ENCODE measurements around the gene CERCAM.

The CERCAM gene

GRCh38 chr9:128456613-128457061 is 36.0 kb downstream of the CERCAM start:
- Histone ChIP-seq H3K36me3 (ENCODE audit: low read depth) (peaks cover 21% of the 10 kb centered on the region), H3K4me1 (ENCODE audit: insufficient read depth, poor library complexity, severe bottlenecking) (peaks cover 4% of the 10 kb centered on the region), H3K4me3 (ENCODE audit: severe bottlenecking) (peak overlapping the region; percentile 77), H3K9me3 (ENCODE audit: severe bottlenecking) (no peaks in the 10 kb centered on the region), H3K27me3 (ENCODE audit: insufficient read depth, poor library complexity, severe bottlenecking) (no peaks in the 10 kb centered on the region), H3K27ac (ENCODE audit: poor library complexity, severe bottlenecking) (peak overlapping the region; percentile 67)
- ATAC-seq (ENCODE audit: low read depth) (peak; percentile 71), DNase-seq (ENCODE audit: low spot score) (peak; percentile 76)
- TF ChIP-seq, protein P1, sequence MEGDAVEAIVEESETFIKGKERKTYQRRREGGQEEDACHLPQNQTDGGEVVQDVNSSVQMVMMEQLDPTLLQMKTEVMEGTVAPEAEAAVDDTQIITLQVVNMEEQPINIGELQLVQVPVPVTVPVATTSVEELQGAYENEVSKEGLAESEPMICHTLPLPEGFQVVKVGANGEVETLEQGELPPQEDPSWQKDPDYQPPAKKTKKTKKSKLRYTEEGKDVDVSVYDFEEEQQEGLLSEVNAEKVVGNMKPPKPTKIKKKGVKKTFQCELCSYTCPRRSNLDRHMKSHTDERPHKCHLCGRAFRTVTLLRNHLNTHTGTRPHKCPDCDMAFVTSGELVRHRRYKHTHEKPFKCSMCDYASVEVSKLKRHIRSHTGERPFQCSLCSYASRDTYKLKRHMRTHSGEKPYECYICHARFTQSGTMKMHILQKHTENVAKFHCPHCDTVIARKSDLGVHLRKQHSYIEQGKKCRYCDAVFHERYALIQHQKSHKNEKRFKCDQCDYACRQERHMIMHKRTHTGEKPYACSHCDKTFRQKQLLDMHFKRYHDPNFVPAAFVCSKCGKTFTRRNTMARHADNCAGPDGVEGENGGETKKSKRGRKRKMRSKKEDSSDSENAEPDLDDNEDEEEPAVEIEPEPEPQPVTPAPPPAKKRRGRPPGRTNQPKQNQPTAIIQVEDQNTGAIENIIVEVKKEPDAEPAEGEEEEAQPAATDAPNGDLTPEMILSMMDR (IDR thresholded peaks at IDR 0.05; ENCODE audit: poor library complexity, severe bottlenecking) = no peak

- ATAC-seq (ENCODE audit: low read depth) (no peak), DNase-seq (ENCODE audit: low spot score) (no peak)
- Histone ChIP-seq H3K27ac (ENCODE audit: poor library complexity, severe bottlenecking) (peak overlapping the region; percentile 67), H3K9me3 (ENCODE audit: severe bottlenecking) (no peaks in the 10 kb centered on the region), H3K36me3 (ENCODE audit: low read depth) (peaks cover 26% of the 10 kb centered on the region), H3K27me3 (ENCODE audit: insufficient read depth, poor library complexity, severe bottlenecking) (no peaks in the 10 kb centered on the region), H3K4me3 (ENCODE audit: severe bottlenecking) (peak overlapping the region; percentile 77), H3K4me1 (ENCODE audit: insufficient read depth, poor library complexity, severe bottlenecking) (peaks cover 4% of the 10 kb centered on the region)
- TF ChIP-seq, protein P1 (IDR thresholded peaks at IDR 0.05; ENCODE audit: poor library complexity, severe bottlenecking) = no peak
These were observed 36.5 kb downstream of the CERCAM start for GRCh38 chr9:128457207-128457606.

GRCh38 chr9:128459011-128459410 is 38.4 kb downstream of the CERCAM start:
- Histone ChIP-seq H3K27me3 (ENCODE audit: insufficient read depth, poor library complexity, severe bottlenecking) (no peaks in the 10 kb centered on the region), H3K27ac (ENCODE audit: poor library complexity, severe bottlenecking) (no peak overlapping the region), H3K36me3 (ENCODE audit: low read depth) (peaks cover 43% of the 10 kb centered on the region), H3K4me3 (ENCODE audit: severe bottlenecking) (no peak overlapping the region), H3K9me3 (ENCODE audit: severe bottlenecking) (no peaks in the 10 kb centered on the region), H3K4me1 (ENCODE audit: insufficient read depth, poor library complexity, severe bottlenecking) (peaks cover 4% of the 10 kb centered on the region)
- ATAC-seq (ENCODE audit: low read depth) (no peak), DNase-seq (ENCODE audit: low spot score) (no peak)
- TF ChIP-seq, protein P1 (IDR thresholded peaks at IDR 0.05; ENCODE audit: poor library complexity, severe bottlenecking) = no peak

DNA sequence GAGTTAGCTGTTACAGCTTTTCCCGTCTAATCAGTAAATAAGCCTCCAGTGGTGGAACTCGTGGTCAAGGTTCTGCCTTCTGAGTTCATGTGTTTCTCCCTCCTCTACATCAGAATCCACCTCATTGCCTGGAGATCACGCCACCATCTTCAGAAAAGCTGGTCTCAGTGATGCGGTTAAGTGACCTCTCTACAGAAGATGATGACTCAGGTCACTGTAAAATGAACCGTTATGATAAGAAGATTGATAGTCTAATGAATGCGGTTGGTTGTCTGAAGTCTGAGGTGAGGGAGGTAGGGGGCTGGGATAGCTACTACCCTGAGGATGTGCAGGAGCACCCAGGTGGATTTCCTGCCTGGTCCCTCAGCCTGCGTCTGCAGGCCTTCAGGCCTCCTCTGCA is 48.4 kb downstream of the CERCAM start:
- H3K36me3 ChIP-seq (ENCODE audit: low read depth) = peaks cover 36% of the 10 kb centered on the region
- ATAC-seq (ENCODE audit: low read depth) (no peak), DNase-seq (ENCODE audit: low spot score) (no peak)
- H3K9me3 ChIP-seq (ENCODE audit: severe bottlenecking) = no peaks in the 10 kb centered on the region
- H3K27me3 ChIP-seq (ENCODE audit: insufficient read depth, poor library complexity, severe bottlenecking) = no peaks in the 10 kb centered on the region
- TF ChIP-seq, protein P1 (IDR thresholded peaks at IDR 0.05; ENCODE audit: poor library complexity, severe bottlenecking) = no peak
- H3K27ac ChIP-seq (ENCODE audit: poor library complexity, severe bottlenecking) = no peak overlapping the region
- H3K4me3 ChIP-seq (ENCODE audit: severe bottlenecking) = no peak overlapping the region
- H3K4me1 ChIP-seq (ENCODE audit: insufficient read depth, poor library complexity, severe bottlenecking) = no peaks in the 10 kb centered on the region

DNA sequence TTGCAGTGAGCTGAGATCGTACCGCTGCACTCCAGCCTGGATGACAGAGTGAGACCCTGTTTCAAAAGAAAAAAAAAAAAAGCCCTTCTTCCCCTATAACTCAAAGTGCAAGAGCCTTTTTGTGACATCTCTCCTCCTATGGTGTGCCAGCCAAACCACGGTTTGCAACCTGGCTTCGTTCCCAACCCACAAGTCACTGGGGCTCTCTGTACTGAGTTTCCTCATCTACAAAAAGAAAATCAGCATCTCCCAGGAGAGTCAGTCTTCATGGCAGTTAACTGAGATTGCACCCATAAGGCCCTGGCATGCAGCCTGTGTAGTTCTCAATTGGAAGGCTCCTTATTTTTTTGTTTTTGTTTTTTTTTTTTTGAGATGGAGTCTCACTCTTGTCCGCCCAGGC is 49.9 kb downstream of the CERCAM start:
- Histone ChIP-seq H3K9me3 (ENCODE audit: severe bottlenecking) (no peaks in the 10 kb centered on the region), H3K4me1 (ENCODE audit: insufficient read depth, poor library complexity, severe bottlenecking) (no peaks in the 10 kb centered on the region), H3K27me3 (ENCODE audit: insufficient read depth, poor library complexity, severe bottlenecking) (no peaks in the 10 kb centered on the region), H3K27ac (ENCODE audit: poor library complexity, severe bottlenecking) (no peak overlapping the region), H3K4me3 (ENCODE audit: severe bottlenecking) (no peak overlapping the region), H3K36me3 (ENCODE audit: low read depth) (peaks cover 44% of the 10 kb centered on the region)
- ATAC-seq (ENCODE audit: low read depth) = no peak
- TF ChIP-seq, protein P1 (IDR thresholded peaks at IDR 0.05; ENCODE audit: poor library complexity, severe bottlenecking) = no peak
- DNase-seq (ENCODE audit: low spot score) = no peak
